ENCODE results near the gene SEM1. TPM values are rescaled to one million over a fixed set of nuclear protein-coding genes. Genes with fewer than 3 reads are reported as not detected.
"Not testable (repeated sequence)": the region's sequence is repeated elsewhere in the genome, so short reads cannot be mapped to it uniquely, and the experiment has no call there.

Gene SEM1
- total RNA-seq: 10 to 100 TPM; 45.3 to 48.6 TPM
- 153 TPM for polyA plus RNA-seq

DNA sequence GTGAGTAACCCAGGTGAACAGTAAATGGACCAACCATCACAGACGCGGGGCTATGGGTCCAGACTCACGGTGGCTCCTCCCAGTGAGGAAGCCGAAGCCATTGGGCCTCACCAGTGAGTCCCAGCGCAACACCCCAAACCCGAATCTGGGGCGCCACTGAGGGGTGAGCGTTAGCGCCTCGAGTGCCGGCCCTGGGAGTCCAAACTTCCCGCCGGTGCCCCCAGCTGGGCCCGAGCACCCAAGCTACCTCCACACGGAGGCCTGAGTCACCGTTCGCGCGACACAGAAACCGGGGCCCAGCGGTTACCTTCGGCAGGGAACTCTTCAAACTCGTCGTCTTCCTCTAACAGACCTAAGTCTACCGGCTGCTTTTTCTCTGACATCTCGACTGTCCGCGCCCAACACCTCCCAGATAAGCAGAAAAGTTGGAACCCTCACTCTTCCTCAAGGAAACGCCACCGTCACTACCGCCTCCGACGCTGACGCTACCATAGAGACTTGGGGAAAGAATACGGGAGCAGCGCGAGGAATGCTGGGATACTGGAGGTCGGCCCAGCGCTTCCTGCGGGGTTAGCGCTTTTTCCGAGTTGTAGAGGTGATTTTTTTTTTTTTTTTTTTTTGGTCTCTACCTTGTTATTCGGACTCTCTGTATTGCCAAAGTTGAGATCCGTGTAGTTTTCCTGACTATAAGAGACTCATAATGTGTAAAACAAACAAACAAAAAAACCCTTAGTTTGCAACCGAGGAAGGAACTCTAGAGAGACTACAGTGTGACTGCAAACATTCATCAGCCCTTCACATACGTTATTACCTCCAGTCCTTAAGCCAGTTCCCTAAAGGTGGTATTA, at the start of gene SEM1:
Gene SEM1 (minus strand): TSS at position 466 of the 848 bp plus-strand sequence. CDS start 83 bp downstream, at position 383.
- peaks cover 4 to 29% (median 12%) of the 10 kb centered on the region in 3 donors for H3K36me3 Mint-ChIP-seq
- H3K4me3 ChIP-seq (ENCODE audit: low read length): peak within 1 kb of the TSS; percentile 87
- H3K9me3 ChIP-seq (ENCODE audit: low read length): no peaks in the 10 kb centered on the region
- peak; percentile 37 to 67 (median 51) for DNase-seq
- ChIA-PET POLR2A (no interaction called here), CTCF (no interaction called here)
- H3K27ac Mint-ChIP-seq: peak within 1 kb of the TSS; percentile 79 to 100 (median 98)
- peaks cover 35 to 51% (median 49%) of the 10 kb centered on the region in 3 donors for H3K4me1 Mint-ChIP-seq
- no peaks in the 10 kb centered on the region for H3K27me3 ChIP-seq (ENCODE audit: insufficient read depth, low read length, poor library complexity, severe bottlenecking)
- H3K36me3 ChIP-seq (ENCODE audit: insufficient read depth, low read length): no peaks in the 10 kb centered on the region
- peaks cover 0 to 17% (median 10%) of the 10 kb centered on the region in 5 donors for H3K9me3 Mint-ChIP-seq
- H3K4me3 Mint-ChIP-seq: peak within 1 kb of the TSS; percentile 93 to 100 (median 99)
- peak within 1 kb of the TSS; percentile 92 for H3K27ac ChIP-seq (ENCODE audit: low read depth, low read length)
- H3K4me1 ChIP-seq (ENCODE audit: insufficient read depth, low read length): peaks cover 21% of the 10 kb centered on the region
- peaks cover 3 to 8% of the 10 kb centered on the region in 2 donors for H3K27me3 Mint-ChIP-seq

DNA sequence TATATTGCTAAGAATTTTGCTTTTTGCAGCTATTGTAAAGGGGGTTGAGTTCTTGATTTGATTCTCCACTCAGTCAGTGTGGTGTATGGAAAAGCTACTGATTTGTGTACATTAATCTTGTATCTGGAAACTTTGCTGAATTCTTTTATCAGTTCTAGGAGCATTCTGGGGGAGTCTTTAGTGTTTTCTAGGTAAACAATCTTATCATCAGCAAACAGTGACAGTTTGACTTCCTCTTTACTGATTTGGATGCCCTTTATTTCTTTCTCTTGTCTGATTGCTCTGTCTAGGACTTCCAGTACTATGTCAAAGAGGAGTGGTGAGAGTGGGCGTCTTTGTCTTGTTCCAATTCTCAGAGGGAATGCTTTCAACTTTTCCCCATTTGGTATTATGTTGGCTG, 48.2 kb upstream of the SEM1 start:
- POLR2A ChIA-PET: not testable (repeated sequence)

DNA sequence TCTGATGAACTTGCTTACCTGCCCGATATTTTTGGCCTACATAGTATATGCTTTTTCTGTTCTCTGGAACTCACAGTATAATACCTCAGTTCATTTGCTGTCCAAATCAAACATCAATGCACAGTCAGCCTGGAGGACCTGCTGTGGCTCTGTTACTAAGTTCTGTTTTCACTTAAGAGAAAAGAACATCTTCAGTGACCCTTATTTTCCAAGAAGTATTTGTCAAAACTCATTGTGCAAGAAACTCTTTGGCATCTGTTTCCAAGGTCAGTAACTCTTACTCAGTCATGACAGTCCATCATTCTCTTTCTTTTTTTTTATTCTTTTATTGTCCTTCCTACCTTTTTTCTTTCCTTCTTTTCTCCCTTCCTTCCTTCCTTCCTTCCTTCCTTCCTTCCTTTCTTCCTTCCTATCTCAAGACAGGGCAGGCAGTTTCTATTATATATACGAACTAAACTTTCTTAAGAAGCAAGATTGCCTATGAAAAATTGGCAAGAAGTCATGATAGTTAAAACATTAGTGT, 37.8 kb upstream of the SEM1 start:
- POLR2A ChIA-PET: no interaction called here
- H3K27me3 Mint-ChIP-seq: peaks cover 7 to 10% of the 10 kb centered on the region in 2 donors
- no peaks in the 10 kb centered on the region for H3K36me3 ChIP-seq (ENCODE audit: insufficient read depth, low read length)
- no peaks in the 10 kb centered on the region for H3K4me1 Mint-ChIP-seq
- H3K27me3 ChIP-seq (ENCODE audit: insufficient read depth, low read length, poor library complexity, severe bottlenecking): no peaks in the 10 kb centered on the region
- H3K27ac Mint-ChIP-seq: no peak overlapping the region
- H3K4me1 ChIP-seq (ENCODE audit: insufficient read depth, low read length): no peaks in the 10 kb centered on the region
- H3K9me3 ChIP-seq (ENCODE audit: low read length): no peaks in the 10 kb centered on the region
- DNase-seq: no peak
- peaks cover 0 to 13% (median 8%) of the 10 kb centered on the region in 5 donors for H3K9me3 Mint-ChIP-seq
- CTCF ChIA-PET: no interaction called here
- no peak overlapping the region for H3K4me3 ChIP-seq (ENCODE audit: low read length)
- no peak overlapping the region for H3K27ac ChIP-seq (ENCODE audit: low read depth, low read length)
- H3K4me3 Mint-ChIP-seq: no peak overlapping the region
- no peaks in the 10 kb centered on the region for H3K36me3 Mint-ChIP-seq

More for the DNA sequence above, 48.2 kb upstream of the SEM1 start:
- H3K4me3 Mint-ChIP-seq; H3K36me3 ChIP-seq (ENCODE audit: insufficient read depth, low read length); H3K4me3 ChIP-seq (ENCODE audit: low read length); H3K4me1 Mint-ChIP-seq; H3K4me1 ChIP-seq (ENCODE audit: insufficient read depth, low read length); H3K27ac ChIP-seq (ENCODE audit: low read depth, low read length); DNase-seq; CTCF ChIA-PET; H3K36me3 Mint-ChIP-seq; H3K27ac Mint-ChIP-seq; H3K9me3 ChIP-seq (ENCODE audit: low read length); H3K9me3 Mint-ChIP-seq; H3K27me3 ChIP-seq (ENCODE audit: insufficient read depth, low read length, poor library complexity, severe bottlenecking): not testable (repeated sequence)
- H3K27me3 Mint-ChIP-seq: peaks cover 15 to 30% of the 10 kb centered on the region in 2 donors

DNA sequence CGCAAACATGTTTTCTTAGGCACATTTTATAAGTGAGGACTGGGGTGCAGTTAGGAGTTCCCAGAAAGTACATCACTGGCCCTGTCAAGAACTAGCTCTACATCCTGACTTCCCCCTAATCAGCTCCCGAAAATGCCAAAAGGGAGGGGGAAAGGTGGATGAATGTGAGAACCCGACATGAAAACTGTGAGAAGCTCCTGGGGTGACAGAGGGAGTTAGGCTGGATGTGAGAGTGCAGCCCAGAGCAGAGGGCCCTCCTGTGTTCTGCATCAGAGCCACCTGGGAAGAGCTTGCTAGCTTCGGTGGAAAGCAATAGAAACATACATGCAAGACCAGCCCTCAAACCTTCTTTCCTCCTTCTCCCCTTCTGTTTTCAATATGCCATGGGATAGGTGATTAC, 30.5 kb upstream of the SEM1 start:
- Histone ChIP-seq H3K4me3 (ENCODE audit: low read length) (no peak overlapping the region), H3K36me3 (ENCODE audit: insufficient read depth, low read length) (no peaks in the 10 kb centered on the region), H3K9me3 (ENCODE audit: low read length) (no peaks in the 10 kb centered on the region), H3K4me1 (ENCODE audit: insufficient read depth, low read length) (no peaks in the 10 kb centered on the region), H3K27ac (ENCODE audit: low read depth, low read length) (no peak overlapping the region), H3K27me3 (ENCODE audit: insufficient read depth, low read length, poor library complexity, severe bottlenecking) (peaks cover 6% of the 10 kb centered on the region)
- H3K9me3 Mint-ChIP-seq: no peaks in the 10 kb centered on the region
- H3K27ac Mint-ChIP-seq: no peak overlapping the region
- ChIA-PET CTCF (no interaction called here), POLR2A (no interaction called here)
- H3K27me3 Mint-ChIP-seq: peaks cover 0 to 31% of the 10 kb centered on the region in 2 donors
- H3K36me3 Mint-ChIP-seq: no peaks in the 10 kb centered on the region
- no peak overlapping the region for H3K4me3 Mint-ChIP-seq
- no peaks in the 10 kb centered on the region for H3K4me1 Mint-ChIP-seq
- no peak for DNase-seq

DNA sequence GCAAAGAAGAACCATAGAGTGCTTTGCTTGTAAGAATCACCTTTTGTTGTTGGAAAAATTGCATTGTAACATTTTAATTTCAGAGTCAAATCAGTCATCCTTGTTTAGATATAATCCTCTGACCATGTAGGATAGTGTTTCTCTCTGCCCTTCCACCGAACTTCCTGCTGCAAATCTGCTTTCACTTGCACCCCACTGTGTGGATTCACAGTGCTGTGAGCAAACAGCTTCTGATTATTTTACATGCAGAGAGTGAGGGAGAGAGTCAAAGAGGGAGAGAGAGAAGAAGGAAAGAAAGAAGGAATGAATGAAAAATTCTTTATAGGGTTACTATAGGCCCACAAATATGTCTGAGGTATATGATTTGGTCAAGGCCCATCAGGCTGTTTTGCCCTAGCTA, 30.0 kb upstream of the SEM1 start:
- Histone ChIP-seq H3K9me3 (ENCODE audit: low read length) (no peaks in the 10 kb centered on the region), H3K4me3 (ENCODE audit: low read length) (no peak overlapping the region)

DNA sequence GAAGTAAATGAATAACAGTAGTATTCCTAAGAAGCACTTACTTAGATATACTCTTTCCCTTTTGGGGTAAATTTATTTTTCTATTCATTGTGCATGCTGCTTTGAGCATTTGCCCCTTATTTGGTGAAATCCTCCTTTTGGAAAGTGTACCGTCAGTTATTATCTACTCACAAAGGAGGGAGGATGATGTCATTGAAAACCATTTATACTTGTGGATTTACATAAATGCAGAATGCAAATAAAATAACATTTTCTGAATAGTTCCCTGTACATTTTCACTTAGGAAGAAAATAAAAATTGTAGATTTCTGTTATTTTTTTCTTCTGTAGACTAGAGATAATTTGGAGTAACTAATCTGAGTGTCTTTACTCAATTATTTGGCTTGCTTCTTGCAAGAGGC, 29.5 kb upstream of the SEM1 start:
- ChIA-PET POLR2A (no interaction called here), CTCF (no interaction called here)
- H3K36me3 ChIP-seq (ENCODE audit: insufficient read depth, low read length): no peaks in the 10 kb centered on the region
- no peak for DNase-seq
- Mint-ChIP-seq H3K4me1 (no peaks in the 10 kb centered on the region), H3K4me3 (no peak overlapping the region), H3K9me3 (no peaks in the 10 kb centered on the region), H3K27ac (no peak overlapping the region), H3K27me3 (peaks cover 0 to 33% of the 10 kb centered on the region in 2 donors), H3K36me3 (no peaks in the 10 kb centered on the region)
- no peak overlapping the region for H3K4me3 ChIP-seq (ENCODE audit: low read length)
- no peaks in the 10 kb centered on the region for H3K9me3 ChIP-seq (ENCODE audit: low read length)
- no peaks in the 10 kb centered on the region for H3K4me1 ChIP-seq (ENCODE audit: insufficient read depth, low read length)
- H3K27me3 ChIP-seq (ENCODE audit: insufficient read depth, low read length, poor library complexity, severe bottlenecking): peaks cover 6% of the 10 kb centered on the region
- no peak overlapping the region for H3K27ac ChIP-seq (ENCODE audit: low read depth, low read length)

More for the DNA sequence above, 30.0 kb upstream of the SEM1 start:
- no peaks in the 10 kb centered on the region for H3K9me3 Mint-ChIP-seq
- no peaks in the 10 kb centered on the region for H3K36me3 Mint-ChIP-seq
- Histone ChIP-seq H3K27ac (ENCODE audit: low read depth, low read length) (no peak overlapping the region), H3K27me3 (ENCODE audit: insufficient read depth, low read length, poor library complexity, severe bottlenecking) (peaks cover 6% of the 10 kb centered on the region), H3K36me3 (ENCODE audit: insufficient read depth, low read length) (no peaks in the 10 kb centered on the region), H3K4me1 (ENCODE audit: insufficient read depth, low read length) (no peaks in the 10 kb centered on the region)
- no peaks in the 10 kb centered on the region for H3K4me1 Mint-ChIP-seq
- CTCF ChIA-PET: no interaction called here
- H3K4me3 Mint-ChIP-seq: no peak overlapping the region
- POLR2A ChIA-PET: no interaction called here
- no peak for DNase-seq
- H3K27ac Mint-ChIP-seq: no peak overlapping the region
- peaks cover 0 to 33% of the 10 kb centered on the region in 2 donors for H3K27me3 Mint-ChIP-seq

DNA sequence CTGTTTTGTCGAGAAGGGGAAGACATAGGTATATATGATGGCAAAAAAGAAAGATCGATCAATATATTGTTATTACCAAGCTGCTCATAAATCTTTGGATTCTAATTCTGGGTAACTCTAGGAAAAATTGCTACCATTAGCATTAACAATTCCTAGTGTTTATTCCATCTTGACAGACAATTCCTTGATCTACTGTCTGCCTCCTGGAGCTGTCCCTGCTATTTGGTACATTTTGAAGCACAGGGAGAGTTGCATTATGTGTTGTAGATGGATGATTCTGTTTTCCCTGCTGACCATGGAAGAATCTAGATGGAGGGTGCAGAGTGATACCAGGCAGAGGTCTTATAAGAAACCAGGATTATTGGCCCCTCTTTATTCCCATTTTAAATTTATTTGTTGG, 29.1 kb upstream of the SEM1 start:
- no peaks in the 10 kb centered on the region for H3K9me3 ChIP-seq (ENCODE audit: low read length)
- peaks cover 0 to 34% of the 10 kb centered on the region in 2 donors for H3K27me3 Mint-ChIP-seq
- peaks cover 6% of the 10 kb centered on the region for H3K27me3 ChIP-seq (ENCODE audit: insufficient read depth, low read length, poor library complexity, severe bottlenecking)
- ChIA-PET CTCF (no interaction called here), POLR2A (no interaction called here)
- H3K4me3 Mint-ChIP-seq: no peak overlapping the region
- H3K4me3 ChIP-seq (ENCODE audit: low read length): no peak overlapping the region
- H3K36me3 ChIP-seq (ENCODE audit: insufficient read depth, low read length): no peaks in the 10 kb centered on the region
- no peaks in the 10 kb centered on the region for H3K4me1 ChIP-seq (ENCODE audit: insufficient read depth, low read length)
- H3K27ac ChIP-seq (ENCODE audit: low read depth, low read length): no peak overlapping the region
- no peaks in the 10 kb centered on the region for H3K36me3 Mint-ChIP-seq
- H3K9me3 Mint-ChIP-seq: no peaks in the 10 kb centered on the region
- H3K27ac Mint-ChIP-seq: no peak overlapping the region
- DNase-seq: no peak
- H3K4me1 Mint-ChIP-seq: no peaks in the 10 kb centered on the region

DNA sequence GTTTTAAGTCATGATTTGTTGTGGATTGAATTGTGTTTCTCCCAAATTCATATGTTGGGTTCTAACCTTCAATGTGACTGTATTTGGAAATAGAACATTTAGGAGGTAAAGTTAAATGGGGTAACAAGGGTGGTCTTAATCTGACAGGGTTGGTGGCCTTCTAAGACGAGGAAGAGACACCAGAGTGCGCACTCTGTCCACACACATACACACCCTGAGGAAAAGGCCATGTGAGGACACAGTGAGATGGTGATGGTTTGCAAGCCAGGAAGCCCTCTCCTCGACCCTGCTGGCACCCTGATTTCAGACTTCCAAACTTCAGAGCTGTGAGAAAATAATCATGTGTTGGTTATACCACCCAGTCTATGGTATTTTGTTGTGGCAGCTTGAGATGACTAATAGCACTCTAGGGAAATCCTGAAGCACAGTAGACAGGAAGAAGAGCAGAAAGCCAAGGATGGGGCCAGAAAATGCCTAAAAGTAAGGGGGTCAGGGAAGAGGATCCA, 28.0 kb upstream of the SEM1 start:
- no peak overlapping the region for H3K4me3 Mint-ChIP-seq
- no peak overlapping the region for H3K27ac ChIP-seq (ENCODE audit: low read depth, low read length)
- POLR2A ChIA-PET: no interaction called here
- no peak for DNase-seq
- no peaks in the 10 kb centered on the region for H3K4me1 Mint-ChIP-seq
- H3K4me3 ChIP-seq (ENCODE audit: low read length): no peak overlapping the region
- CTCF ChIA-PET: no interaction called here
- no peak overlapping the region for H3K27ac Mint-ChIP-seq
- no peaks in the 10 kb centered on the region for H3K9me3 Mint-ChIP-seq
- no peaks in the 10 kb centered on the region for H3K36me3 Mint-ChIP-seq
- H3K4me1 ChIP-seq (ENCODE audit: insufficient read depth, low read length): no peaks in the 10 kb centered on the region
- no peaks in the 10 kb centered on the region for H3K9me3 ChIP-seq (ENCODE audit: low read length)
- no peaks in the 10 kb centered on the region for H3K36me3 ChIP-seq (ENCODE audit: insufficient read depth, low read length)
- peaks cover 6% of the 10 kb centered on the region for H3K27me3 ChIP-seq (ENCODE audit: insufficient read depth, low read length, poor library complexity, severe bottlenecking)
- peaks cover 3 to 40% of the 10 kb centered on the region in 2 donors for H3K27me3 Mint-ChIP-seq

Measured in CD8-positive, alpha-beta memory T cell (primary cell).